SH-SY5Y (cell line): Measurements from ENCODE around the gene CSNK2A1.

Experiments
- GATA2 ChIP-seq: IDR thresholded peaks from 2 replicates; pipeline ENCODE4 v1.6.1; 2011; ENCODE audit warnings: mild to moderate bottlenecking, low read depth, low read length
- GATA3 ChIP-seq: IDR thresholded peaks from 2 replicates; pipeline ENCODE4 v1.6.1; 2011; ENCODE audit warnings: low read depth, mild to moderate bottlenecking, low read length, moderate library complexity

GRCh38 chr20:475463-476357 lies 67.9 kb downstream of the CSNK2A1 start:
- TF ChIP-seq GATA2 (no peak), GATA3 (no peak)
